ENCODE data around the gene RNF222. TPM values are rescaled to one million over a fixed set of nuclear protein-coding genes. Genes with fewer than 3 reads are reported as not detected.
A peak's percentile ranks its signal among the peaks of the same experiment; 100 is the strongest.

Gene RNF222
- polyA plus RNA-seq, 1 of the 3 experiments (the other 2 are of a cell fraction), result not detected

GRCh38 chr17:8430966-8431365 lies 33.3 kb upstream of the RNF222 start:
- TF ChIP-seq SIN3A (IDR thresholded peaks at IDR 0.05; ENCODE audit: borderline replicate concordance, low read depth, low read length), result no peak
- TF ChIP-seq MEF2A (IDR thresholded peaks at IDR 0.05; ENCODE audit: borderline replicate concordance, low read depth), result no peak
- no peak for TF ChIP-seq EP300 (IDR thresholded peaks at IDR 0.05; ENCODE audit: borderline replicate concordance in 1 of 2, low read depth in 1 of 2, low read length in 1 of 2)
- no peak for TF ChIP-seq FOXJ3 (CRISPR knock-in tag; IDR thresholded peaks at IDR 0.05)
- no peak for TF ChIP-seq MXI1 (IDR thresholded peaks at IDR 0.05; ENCODE audit: low read depth, low read length)
- no peak for TF ChIP-seq GATA2 (CRISPR knock-in tag; IDR thresholded peaks at IDR 0.05)
- TF ChIP-seq FOSL2 (IDR thresholded peaks at IDR 0.05; ENCODE audit: borderline replicate concordance, low read depth), result no peak
- TF ChIP-seq NRF1 (IDR thresholded peaks at IDR 0.05; ENCODE audit: low read depth, low read length), result no peak
- TF ChIP-seq USF1 (IDR thresholded peaks at IDR 0.05; ENCODE audit: borderline replicate concordance, low read depth), result no peak
- no peak for TF ChIP-seq USF2 (IDR thresholded peaks at IDR 0.05; ENCODE audit: borderline replicate concordance, low read depth, low read length)
- no peak for TF ChIP-seq RFX5 (IDR thresholded peaks at IDR 0.05; ENCODE audit: low read length)
- TF ChIP-seq FOXM1 (IDR thresholded peaks at IDR 0.05; ENCODE audit: low read depth), result no peak
- TF ChIP-seq GABPA (IDR thresholded peaks at IDR 0.05; ENCODE audit: low read depth), result no peak
- TF ChIP-seq TAF1 (IDR thresholded peaks at IDR 0.05; ENCODE audit: borderline replicate concordance, low read depth, low read length), result no peak
- no peak for TF ChIP-seq POLR2AphosphoS5 (IDR thresholded peaks at IDR 0.05; ENCODE audit: low read depth, low read length)
- no peak for TF ChIP-seq PBX3 (IDR thresholded peaks at IDR 0.05)
- TF ChIP-seq CTCF (IDR thresholded peaks at IDR 0.05), result no peak
- no peak for TF ChIP-seq MAX (IDR thresholded peaks at IDR 0.05; ENCODE audit: low read depth)
- TF ChIP-seq SMC3 (IDR thresholded peaks at IDR 0.05; ENCODE audit: low read depth, low read length), result no peak
- no peak for DNase-seq
- ChIA-PET CTCF (interaction anchor here (1.2 to 1.7 kb wide), 3 partner anchors 11 to 315 kb away, joined by 3 to 5 read pairs (median 3); no protein-coding TSS in a partner anchor), POLR2A (no interaction called here)
- H3K36me3 ChIP-seq (replicated peaks in 1 of 2; ENCODE audit: control insufficient read depth in 1 of 2, insufficient read depth in 2 of 2, low read length in 1 of 2), result no peaks in the 10 kb centered on the region
- no peaks in the 10 kb centered on the region for H3K27me3 ChIP-seq (ENCODE audit: insufficient read depth)
- 0 out of 4 replicates have a peak overlapping the region, but pooled peaks of 1 of the 2 experiments have one; percentile 11 for H3K27ac ChIP-seq (ENCODE audit: low read depth in 2 of 2, low read length in 1 of 2)
- WGBS (ENCODE audit: low lambda C conversion rate), result 59% methylated on average over 6 of the region's 7 CpGs
- H4K20me1 ChIP-seq (ENCODE audit: insufficient read depth), result no peaks in the 10 kb centered on the region
- peak overlapping the region; percentile 72 for H2AFZ ChIP-seq (ENCODE audit: low read depth)
- H3F3A ChIP-seq (replicated peaks; ENCODE audit: insufficient read depth), result no peaks in the 10 kb centered on the region
- 0 out of 2 replicates have a peak overlapping the region, but pooled peaks have one; percentile 4 for H3K4me2 ChIP-seq
- H3K4me3 ChIP-seq (ENCODE audit: low read depth in 2 of 2, low read length in 1 of 2), result no peak overlapping the region
- H3K79me2 ChIP-seq (ENCODE audit: insufficient read depth), result peaks cover under 1% of the 10 kb centered on the region; the same call in 1 of the 2 replicates
- no peaks in the 10 kb centered on the region for H3K9me3 ChIP-seq
- H3K4me1 ChIP-seq (ENCODE audit: control insufficient read depth in 1 of 2, insufficient read depth in 2 of 2, low read depth in 1 of 2, low read length in 1 of 2), result no peaks in the 10 kb centered on the region; a peak in 1 of 4 replicates
- H3K9me2 ChIP-seq, result no peaks in the 10 kb centered on the region
- H3K9ac ChIP-seq, result no peak overlapping the region

All from SK-N-SH (cell line).